ENCODE data around the gene KCNC4. TPM values are rescaled to one million over a fixed set of nuclear protein-coding genes. Genes with fewer than 3 reads are reported as not detected.
A peak's percentile ranks its signal among the peaks of the same experiment; 100 is the strongest.

The KCNC4 gene
- total and polyA plus RNA-seq, 2 of the 13 experiments (the other 11 are each of a cell fraction or from before 2014, with no cell fraction given) = 0.24 to 0.66 TPM

DNA sequence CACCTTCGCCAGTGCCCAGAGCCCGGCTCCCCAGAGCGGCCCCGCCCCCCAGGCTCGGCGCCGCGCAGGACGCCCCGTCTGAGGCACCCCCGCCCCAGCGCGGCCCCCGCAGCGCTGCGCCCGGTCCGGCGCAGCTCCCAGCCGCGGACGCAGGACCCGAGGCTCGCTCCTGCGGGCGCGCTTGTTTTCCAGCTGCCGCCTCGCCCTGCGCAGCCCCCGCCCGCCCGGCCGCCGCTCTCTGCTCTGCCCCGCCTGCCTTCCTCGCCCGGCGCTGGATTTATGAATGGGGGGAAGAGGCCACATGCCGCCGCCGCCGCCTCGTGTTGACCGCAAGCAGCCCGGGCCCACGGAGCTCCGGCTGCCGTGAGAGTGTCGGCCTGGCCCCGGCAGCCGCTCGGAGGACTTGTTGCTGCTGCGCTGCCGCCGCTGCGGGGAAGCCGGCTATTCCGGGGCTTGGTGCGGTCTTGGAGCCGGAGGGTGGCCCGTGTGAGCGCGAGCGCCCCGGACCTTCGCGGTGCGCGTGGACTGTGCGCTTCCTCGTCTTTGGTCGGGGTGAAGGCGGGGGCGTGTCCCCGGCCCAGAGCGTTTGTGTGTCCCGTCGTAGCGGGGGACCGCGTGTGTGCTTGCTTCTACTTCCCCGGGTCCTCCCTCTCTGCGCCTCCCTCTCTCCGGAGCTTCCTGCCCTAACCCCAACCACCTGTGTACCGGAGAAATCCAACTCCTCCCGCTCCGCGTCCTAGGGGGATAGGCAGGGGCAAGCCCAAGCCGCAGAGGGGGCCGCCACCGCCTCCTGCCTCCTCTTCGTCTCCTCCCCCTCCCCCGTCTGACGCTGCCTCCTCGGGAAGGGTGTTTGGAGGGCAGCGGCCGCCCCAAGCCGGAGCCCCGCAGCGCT, 736 bp downstream of the KCNC4 start (continued):
- TF ChIP-seq ZFP90 (CRISPR knock-in tag; IDR thresholded peaks at IDR 0.05; ENCODE audit: borderline replicate concordance) = no peak
- TF ChIP-seq PRMT3 (CRISPR knock-in tag; IDR thresholded peaks at IDR 0.05; ENCODE audit: borderline replicate concordance, low read depth) = no peak
- no peak for TF ChIP-seq ZNF24 (IDR thresholded peaks at IDR 0.05)
- peak; percentile 92 for TF ChIP-seq ZNF777 (CRISPR knock-in tag; IDR thresholded peaks at IDR 0.05)
- TF ChIP-seq, protein P1, sequence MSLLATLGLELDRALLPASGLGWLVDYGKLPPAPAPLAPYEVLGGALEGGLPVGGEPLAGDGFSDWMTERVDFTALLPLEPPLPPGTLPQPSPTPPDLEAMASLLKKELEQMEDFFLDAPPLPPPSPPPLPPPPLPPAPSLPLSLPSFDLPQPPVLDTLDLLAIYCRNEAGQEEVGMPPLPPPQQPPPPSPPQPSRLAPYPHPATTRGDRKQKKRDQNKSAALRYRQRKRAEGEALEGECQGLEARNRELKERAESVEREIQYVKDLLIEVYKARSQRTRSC (CRISPR knock-in tag; IDR thresholded peaks at IDR 0.05; ENCODE audit: low read depth) = no peak
- TF ChIP-seq ATF7-NPFF (CRISPR knock-in tag; IDR thresholded peaks at IDR 0.05; ENCODE audit: low read depth) = 0 out of 2 replicates have a peak, but pooled peaks have one; percentile 30
- TF ChIP-seq ZNF672 (CRISPR knock-in tag; IDR thresholded peaks at IDR 0.05) = no peak
- TF ChIP-seq RBFOX2 (IDR thresholded peaks at IDR 0.05; ENCODE audit: low read depth, low read length) = 0 out of 2 replicates have a peak, but pooled peaks have one; percentile 8
- no peak for TF ChIP-seq ZNF780A (CRISPR knock-in tag; IDR thresholded peaks at IDR 0.05)
- TF ChIP-seq MXI1 (IDR thresholded peaks at IDR 0.05; ENCODE audit: borderline replicate concordance, low read depth, low read length) = no peak
- TF ChIP-seq, protein P2, sequence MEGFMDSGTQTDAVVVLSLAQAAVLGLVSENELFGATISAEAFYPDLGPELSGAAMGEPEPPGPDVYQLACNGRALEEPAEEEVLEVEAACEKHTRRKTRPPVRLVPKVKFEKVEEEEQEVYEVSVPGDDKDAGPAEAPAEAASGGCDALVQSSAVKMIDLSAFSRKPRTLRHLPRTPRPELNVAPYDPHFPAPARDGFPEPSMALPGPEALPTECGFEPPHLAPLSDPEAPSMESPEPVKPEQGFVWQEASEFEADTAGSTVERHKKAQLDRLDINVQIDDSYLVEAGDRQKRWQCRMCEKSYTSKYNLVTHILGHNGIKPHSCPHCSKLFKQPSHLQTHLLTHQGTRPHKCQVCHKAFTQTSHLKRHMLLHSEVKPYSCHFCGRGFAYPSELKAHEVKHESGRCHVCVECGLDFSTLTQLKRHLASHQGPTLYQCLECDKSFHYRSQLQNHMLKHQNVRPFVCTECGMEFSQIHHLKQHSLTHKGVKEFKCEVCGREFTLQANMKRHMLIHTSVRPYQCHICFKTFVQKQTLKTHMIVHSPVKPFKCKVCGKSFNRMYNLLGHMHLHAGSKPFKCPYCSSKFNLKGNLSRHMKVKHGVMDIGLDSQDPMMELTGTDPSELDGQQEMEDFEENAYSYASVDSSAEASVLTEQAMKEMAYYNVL (CRISPR knock-in tag; IDR thresholded peaks at IDR 0.05; ENCODE audit: borderline replicate concordance) = no peak
- TF ChIP-seq ZNF737 (CRISPR knock-in tag; IDR thresholded peaks at IDR 0.05; ENCODE audit: borderline replicate concordance) = no peak
- TF ChIP-seq, protein P3, sequence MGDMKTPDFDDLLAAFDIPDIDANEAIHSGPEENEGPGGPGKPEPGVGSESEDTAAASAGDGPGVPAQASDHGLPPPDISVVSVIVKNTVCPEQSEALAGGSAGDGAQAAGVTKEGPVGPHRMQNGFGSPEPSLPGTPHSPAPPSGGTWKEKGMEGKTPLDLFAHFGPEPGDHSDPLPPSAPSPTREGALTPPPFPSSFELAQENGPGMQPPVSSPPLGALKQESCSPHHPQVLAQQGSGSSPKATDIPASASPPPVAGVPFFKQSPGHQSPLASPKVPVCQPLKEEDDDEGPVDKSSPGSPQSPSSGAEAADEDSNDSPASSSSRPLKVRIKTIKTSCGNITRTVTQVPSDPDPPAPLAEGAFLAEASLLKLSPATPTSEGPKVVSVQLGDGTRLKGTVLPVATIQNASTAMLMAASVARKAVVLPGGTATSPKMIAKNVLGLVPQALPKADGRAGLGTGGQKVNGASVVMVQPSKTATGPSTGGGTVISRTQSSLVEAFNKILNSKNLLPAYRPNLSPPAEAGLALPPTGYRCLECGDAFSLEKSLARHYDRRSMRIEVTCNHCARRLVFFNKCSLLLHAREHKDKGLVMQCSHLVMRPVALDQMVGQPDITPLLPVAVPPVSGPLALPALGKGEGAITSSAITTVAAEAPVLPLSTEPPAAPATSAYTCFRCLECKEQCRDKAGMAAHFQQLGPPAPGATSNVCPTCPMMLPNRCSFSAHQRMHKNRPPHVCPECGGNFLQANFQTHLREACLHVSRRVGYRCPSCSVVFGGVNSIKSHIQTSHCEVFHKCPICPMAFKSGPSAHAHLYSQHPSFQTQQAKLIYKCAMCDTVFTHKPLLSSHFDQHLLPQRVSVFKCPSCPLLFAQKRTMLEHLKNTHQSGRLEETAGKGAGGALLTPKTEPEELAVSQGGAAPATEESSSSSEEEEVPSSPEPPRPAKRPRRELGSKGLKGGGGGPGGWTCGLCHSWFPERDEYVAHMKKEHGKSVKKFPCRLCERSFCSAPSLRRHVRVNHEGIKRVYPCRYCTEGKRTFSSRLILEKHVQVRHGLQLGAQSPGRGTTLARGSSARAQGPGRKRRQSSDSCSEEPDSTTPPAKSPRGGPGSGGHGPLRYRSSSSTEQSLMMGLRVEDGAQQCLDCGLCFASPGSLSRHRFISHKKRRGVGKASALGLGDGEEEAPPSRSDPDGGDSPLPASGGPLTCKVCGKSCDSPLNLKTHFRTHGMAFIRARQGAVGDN (CRISPR knock-in tag; IDR thresholded peaks at IDR 0.05) = peak; percentile 83
- TF ChIP-seq, protein P4, sequence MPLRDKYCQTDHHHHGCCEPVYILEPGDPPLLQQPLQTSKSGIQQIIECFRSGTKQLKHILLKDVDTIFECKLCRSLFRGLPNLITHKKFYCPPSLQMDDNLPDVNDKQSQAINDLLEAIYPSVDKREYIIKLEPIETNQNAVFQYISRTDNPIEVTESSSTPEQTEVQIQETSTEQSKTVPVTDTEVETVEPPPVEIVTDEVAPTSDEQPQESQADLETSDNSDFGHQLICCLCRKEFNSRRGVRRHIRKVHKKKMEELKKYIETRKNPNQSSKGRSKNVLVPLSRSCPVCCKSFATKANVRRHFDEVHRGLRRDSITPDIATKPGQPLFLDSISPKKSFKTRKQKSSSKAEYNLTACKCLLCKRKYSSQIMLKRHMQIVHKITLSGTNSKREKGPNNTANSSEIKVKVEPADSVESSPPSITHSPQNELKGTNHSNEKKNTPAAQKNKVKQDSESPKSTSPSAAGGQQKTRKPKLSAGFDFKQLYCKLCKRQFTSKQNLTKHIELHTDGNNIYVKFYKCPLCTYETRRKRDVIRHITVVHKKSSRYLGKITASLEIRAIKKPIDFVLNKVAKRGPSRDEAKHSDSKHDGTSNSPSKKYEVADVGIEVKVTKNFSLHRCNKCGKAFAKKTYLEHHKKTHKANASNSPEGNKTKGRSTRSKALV (CRISPR knock-in tag; IDR thresholded peaks at IDR 0.05) = peak; percentile 79; the same call in 1 of the 2 replicates
- TF ChIP-seq ZFP82 (CRISPR knock-in tag; IDR thresholded peaks at IDR 0.05; ENCODE audit: borderline replicate concordance) = no peak
- no peak for TF ChIP-seq ZNF292 (CRISPR knock-in tag; IDR thresholded peaks at IDR 0.05; ENCODE audit: borderline replicate concordance, low read depth)
- no peak for TF ChIP-seq TBX3 (IDR thresholded peaks at IDR 0.05; ENCODE audit: borderline replicate concordance)
- no peak for TF ChIP-seq ZMYM4 (CRISPR knock-in tag; IDR thresholded peaks at IDR 0.05)
- TF ChIP-seq HNF4G (IDR thresholded peaks at IDR 0.05; ENCODE audit: borderline replicate concordance, low read depth, low read length) = no peak
- TF ChIP-seq HNF4G (CRISPR knock-in tag; IDR thresholded peaks at IDR 0.05; ENCODE audit: borderline replicate concordance, low read depth) = no peak
